Upper lobe of right lung (tissue), 1 donor: ENCODE data around the gene GRAMD2A. TPM values are rescaled to one million over a fixed set of nuclear protein-coding genes. Genes with fewer than 3 reads are reported as not detected.

Experiments
- ATAC-seq: fragments of 200-7000 bp; cut with Tn5 transposase; one replicate; pipeline ENCODE4 v1.9.1; 2020; ENCODE audit warnings: mild to moderate bottlenecking, moderate library complexity
- DNase-seq: peaks from one replicate; pipeline ENCODE4 v3.0.0-alpha.2; 2020
- H3K27ac ChIP-seq: fragments of 200-600 bp; one replicate; pipeline ENCODE4 v1.8.0; 2022
- H3K27me3 ChIP-seq: fragments of 200-600 bp; one replicate; pipeline ENCODE4 v1.8.0; 2022; ENCODE audit warnings: mild to moderate bottlenecking
- H3K36me3 ChIP-seq: fragments of 200-600 bp; one replicate; pipeline ENCODE4 v1.8.0; 2022
- H3K4me1 ChIP-seq: fragments of 200-600 bp; one replicate; pipeline ENCODE4 v1.8.0; 2022
- H3K4me3 ChIP-seq: fragments of 200-600 bp; one replicate; pipeline ENCODE4 v1.8.0; 2022; ENCODE audit warnings: mild to moderate bottlenecking
- H3K9me3 ChIP-seq: fragments of 200-600 bp; one replicate; pipeline ENCODE4 v1.8.0; 2022
- CTCF ChIP-seq: fragments of 200-600 bp; IDR thresholded peaks from one replicate; pipeline ENCODE4 v1.8.0; 2022; ENCODE audit warnings: antibody characterized with exemption
- intact Hi-C: fragments of 100-400 bp; cut with DNase I; formaldehyde crosslinking; loops from one replicate; pipeline ENCODE4 v1.11.0; 2022
- total RNA-seq: library from RNA; stranded (reverse); fragmentation: NEBNext Ultra II Directional; extraction: Animal tissue kit (Norgen Biotek cat#: 25700); gene quantifications from one replicate; pipeline ENCODE4 v1.2.1, GENCODE V29; 2021
- donor health status: DM: no; HTN: yes; CAD: no; lungs with severe emphysema.

The GRAMD2A gene
- total RNA-seq, 1 donor from 2014 or later: 27.4 TPM

DNA sequence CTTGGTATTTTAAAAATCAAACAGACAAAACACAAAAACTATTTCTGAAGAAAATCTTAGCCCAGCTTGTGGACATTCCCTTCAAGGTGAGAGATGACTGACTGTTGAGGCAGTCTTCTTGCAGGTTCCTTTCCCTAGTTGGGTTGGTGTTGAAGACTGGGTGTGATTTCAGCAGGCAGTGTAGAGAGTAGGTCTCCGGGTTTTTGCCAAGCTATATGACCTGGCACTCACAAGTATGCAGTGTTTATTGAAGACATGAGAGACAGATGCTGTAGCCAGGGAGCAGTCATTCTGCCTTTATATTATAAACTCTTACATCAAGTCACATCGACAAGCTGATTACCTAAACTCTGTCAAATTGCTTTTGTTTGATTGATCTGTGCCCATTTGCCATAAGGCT lies 61.9 kb downstream of the GRAMD2A start:
- ATAC-seq: no peak
- intact Hi-C loops: no loop called here

DNA sequence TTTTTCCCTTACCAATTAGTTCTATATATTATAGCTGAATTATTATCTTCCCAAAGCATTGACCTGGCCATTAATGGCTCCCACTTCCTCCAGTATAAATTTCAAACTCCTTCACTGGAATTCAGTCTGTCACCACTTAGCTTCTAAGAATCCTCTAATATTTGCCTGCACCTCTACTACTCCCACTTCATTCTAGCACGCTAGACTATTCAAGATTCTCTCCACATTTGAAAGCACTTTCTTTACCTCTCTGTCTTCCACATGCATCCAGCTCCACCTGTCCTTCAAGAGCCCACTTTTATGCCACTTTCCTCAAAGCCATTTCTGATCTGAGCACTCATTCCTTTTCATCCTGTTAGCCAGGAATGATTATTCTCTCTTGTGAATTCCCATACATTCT lies 64.4 kb downstream of the GRAMD2A start:
- H3K36me3 ChIP-seq: no peaks in the 10 kb centered on the region
- ATAC-seq: no peak
- no peak overlapping the region for H3K27ac ChIP-seq
- TF ChIP-seq CTCF: no peak
- no peaks in the 10 kb centered on the region for H3K4me1 ChIP-seq
- intact Hi-C loops: no loop called here
- H3K9me3 ChIP-seq: no peaks in the 10 kb centered on the region
- no peak overlapping the region for H3K4me3 ChIP-seq
- DNase-seq: no peak
- no peaks in the 10 kb centered on the region for H3K27me3 ChIP-seq

More for the DNA sequence above, 61.9 kb downstream of the GRAMD2A start:
- no peaks in the 10 kb centered on the region for H3K36me3 ChIP-seq
- DNase-seq: no peak
- no peaks in the 10 kb centered on the region for H3K9me3 ChIP-seq
- H3K4me3 ChIP-seq: no peak overlapping the region
- H3K27me3 ChIP-seq: no peaks in the 10 kb centered on the region
- H3K27ac ChIP-seq: no peak overlapping the region
- no peaks in the 10 kb centered on the region for H3K4me1 ChIP-seq
- TF ChIP-seq CTCF: no peak

DNA sequence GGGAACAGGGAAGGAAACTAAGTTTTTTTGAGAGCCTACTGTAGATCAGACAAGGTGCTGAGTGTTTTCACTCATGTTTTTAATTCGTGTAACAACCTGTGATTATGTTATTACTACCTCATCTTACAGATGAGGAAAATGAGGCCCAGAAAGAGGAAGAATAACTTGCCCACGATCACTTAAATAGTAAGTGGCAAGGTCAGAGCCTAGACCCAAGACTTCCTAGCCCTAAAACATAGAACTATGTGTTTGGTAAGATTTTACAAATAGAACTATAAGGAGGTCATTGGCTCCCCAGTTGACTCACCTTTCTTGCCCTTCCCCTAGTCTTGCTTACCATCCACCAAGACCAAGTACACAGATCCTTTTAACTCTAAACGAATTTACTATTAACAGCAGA lies 65.7 kb downstream of the GRAMD2A start:
- intact Hi-C loops: no loop called here
- Histone ChIP-seq H3K4me3 (no peak overlapping the region), H3K9me3 (no peaks in the 10 kb centered on the region), H3K36me3 (no peaks in the 10 kb centered on the region), H3K27ac (no peak overlapping the region), H3K4me1 (no peaks in the 10 kb centered on the region), H3K27me3 (no peaks in the 10 kb centered on the region)
- TF ChIP-seq CTCF: no peak
- ATAC-seq: no peak
- no peak for DNase-seq

DNA sequence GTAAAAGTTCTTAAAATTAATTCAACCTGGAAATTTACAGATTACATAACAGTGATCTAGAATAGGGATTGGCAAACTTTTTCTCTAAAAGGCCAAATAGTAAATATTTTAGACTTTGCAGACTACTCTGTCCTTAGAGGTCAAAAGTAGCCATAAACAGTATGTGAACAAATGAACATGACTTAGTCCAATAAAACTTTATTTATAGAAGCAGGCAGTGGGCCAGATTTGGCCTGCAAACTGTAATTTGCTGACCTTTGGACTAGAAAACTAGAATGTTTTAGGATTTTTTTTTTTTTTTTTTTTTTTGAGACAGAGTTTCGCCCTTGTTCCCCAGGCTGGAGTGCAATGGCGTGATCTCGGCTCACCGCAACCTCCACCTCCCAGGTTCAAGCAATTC lies 67.3 kb downstream of the GRAMD2A start:
- intact Hi-C loops: no loop called here
- H3K27me3 ChIP-seq: no peaks in the 10 kb centered on the region

DNA sequence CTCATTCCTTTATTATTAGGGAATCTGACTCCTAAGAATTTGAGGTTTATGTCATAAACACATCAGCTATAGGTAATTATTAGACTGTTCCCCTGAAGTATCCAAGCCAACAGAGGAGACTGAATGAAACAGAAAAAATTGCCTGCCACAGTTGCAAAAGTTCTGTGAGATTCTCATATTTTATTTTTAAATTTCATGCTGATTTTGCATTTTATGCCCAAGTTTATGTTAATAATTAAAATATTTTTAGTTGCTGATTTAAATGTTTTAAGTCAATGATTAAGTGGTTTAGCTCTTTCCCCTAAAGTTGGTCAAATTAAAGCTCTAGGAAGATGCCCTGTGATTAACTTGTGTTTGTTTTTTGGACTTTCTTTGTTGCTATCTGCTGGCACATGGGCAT lies 69.2 kb downstream of the GRAMD2A start:
- DNase-seq (no peak), ATAC-seq (no peak)
- Histone ChIP-seq H3K27me3 (no peaks in the 10 kb centered on the region), H3K4me3 (no peak overlapping the region), H3K36me3 (no peaks in the 10 kb centered on the region), H3K4me1 (no peaks in the 10 kb centered on the region), H3K9me3 (no peaks in the 10 kb centered on the region), H3K27ac (no peak overlapping the region)
- TF ChIP-seq CTCF: no peak
- intact Hi-C loops: no loop called here

More for the DNA sequence above, 67.3 kb downstream of the GRAMD2A start:
- DNase-seq: no peak
- Histone ChIP-seq H3K36me3 (no peaks in the 10 kb centered on the region), H3K9me3 (no peaks in the 10 kb centered on the region), H3K4me1 (no peaks in the 10 kb centered on the region), H3K27ac (no peak overlapping the region), H3K4me3 (no peak overlapping the region)
- TF ChIP-seq CTCF: no peak
- ATAC-seq: no peak

GRCh38 chr15:72127724-72128322 lies 69.8 kb downstream of the GRAMD2A start:
- Histone ChIP-seq H3K36me3 (no peaks in the 10 kb centered on the region), H3K27me3 (no peaks in the 10 kb centered on the region), H3K4me1 (no peaks in the 10 kb centered on the region), H3K4me3 (no peak overlapping the region), H3K27ac (no peak overlapping the region), H3K9me3 (no peaks in the 10 kb centered on the region)
- DNase-seq: no peak
- no peak for ATAC-seq
- TF ChIP-seq CTCF: no peak
- intact Hi-C loops: no loop called here
